Measurements from ENCODE around the gene ZBTB1.
A peak's percentile ranks its signal among the peaks of the same experiment; 100 is the strongest.

Gene ZBTB1

DNA sequence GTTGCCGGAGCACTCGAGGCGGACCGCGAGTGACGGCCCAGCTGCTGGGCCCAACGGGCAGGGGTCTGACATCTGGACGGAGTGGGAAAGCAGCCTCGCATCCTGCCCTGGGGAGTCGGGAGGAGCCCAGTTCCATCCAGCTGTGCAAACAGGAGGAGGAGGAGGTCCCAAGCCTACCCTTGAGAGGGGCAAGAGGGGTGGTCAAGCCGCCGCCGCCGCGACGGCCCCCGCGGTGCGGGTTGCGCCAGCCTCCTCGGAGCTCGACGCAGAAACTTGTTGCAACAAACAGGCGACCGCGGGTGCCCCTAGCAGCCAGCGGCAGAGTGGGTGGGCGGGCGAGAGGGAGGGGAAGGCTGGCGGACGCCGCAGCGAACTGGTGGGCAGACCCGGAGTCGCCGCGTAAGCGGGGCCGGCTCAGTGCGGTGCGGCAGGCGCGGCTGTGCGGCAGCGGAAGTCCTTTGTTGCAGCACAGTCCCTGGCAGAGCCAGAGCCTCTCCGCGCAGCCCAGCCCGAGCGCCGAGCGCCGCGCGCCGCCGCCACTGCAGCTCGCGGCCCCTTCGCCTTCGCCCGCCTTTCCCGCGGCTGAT, at the start of gene ZBTB1:
Gene ZBTB1, plus strand, starts transcription at position 461 of the 587 bp plus-strand sequence. CDS start 16,735 bp downstream, outside the sequence.
- peak; percentile 78 to 81 for DNase-seq (ENCODE audit: low read depth in 1 of 2, low spot score in 1 of 2)

- no peak for DNase-seq (ENCODE audit: low read depth in 1 of 2, low spot score in 1 of 2)
Observed at GRCh38 chr14:64459405-64460136, 45.0 kb upstream of the ZBTB1 start.

GRCh38 chr14:64461221-64461620, 43.3 kb upstream of the ZBTB1 start:
- DNase-seq (ENCODE audit: low read depth in 1 of 2, low spot score in 1 of 2) = no peak

GRCh38 chr14:64463195-64463594, 41.4 kb upstream of the ZBTB1 start:
- DNase-seq (ENCODE audit: low read depth in 1 of 2, low spot score in 1 of 2) = no peak

DNA sequence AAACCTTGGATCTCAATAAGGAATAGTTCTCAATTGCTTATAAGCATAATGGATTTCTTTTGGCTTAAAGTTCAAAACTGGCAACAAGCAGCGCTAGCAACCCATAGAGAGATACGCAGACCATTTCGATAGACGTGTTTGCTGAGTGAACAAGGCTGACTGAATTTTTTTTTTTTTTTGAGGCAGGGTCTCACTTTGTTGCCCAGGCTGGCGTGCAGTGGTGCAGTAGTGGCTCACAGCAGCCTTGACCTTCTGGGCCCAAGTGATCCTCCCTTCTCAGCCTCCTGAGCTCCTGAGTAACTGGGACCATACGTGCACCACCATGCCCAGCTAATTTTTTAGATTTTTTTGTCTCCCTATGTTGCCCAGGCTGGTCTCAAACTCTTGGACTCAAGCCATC, 40.7 kb upstream of the ZBTB1 start:
- no peak for DNase-seq (ENCODE audit: low read depth in 1 of 2, low spot score in 1 of 2)

GRCh38 chr14:64464651-64465050, 39.9 kb upstream of the ZBTB1 start:
- DNase-seq (ENCODE audit: low read depth in 1 of 2, low spot score in 1 of 2) = no peak

- DNase-seq (ENCODE audit: low read depth in 1 of 2, low spot score in 1 of 2) = peak; percentile 22 to 23
Observed at GRCh38 chr14:64465191-64465822, 39.3 kb upstream of the ZBTB1 start, which contains the start of gene AKAP5. AKAP5 (plus strand) TSS chr14:64465499; CDS start chr14:64468395, 2,896 bp downstream.

DNA sequence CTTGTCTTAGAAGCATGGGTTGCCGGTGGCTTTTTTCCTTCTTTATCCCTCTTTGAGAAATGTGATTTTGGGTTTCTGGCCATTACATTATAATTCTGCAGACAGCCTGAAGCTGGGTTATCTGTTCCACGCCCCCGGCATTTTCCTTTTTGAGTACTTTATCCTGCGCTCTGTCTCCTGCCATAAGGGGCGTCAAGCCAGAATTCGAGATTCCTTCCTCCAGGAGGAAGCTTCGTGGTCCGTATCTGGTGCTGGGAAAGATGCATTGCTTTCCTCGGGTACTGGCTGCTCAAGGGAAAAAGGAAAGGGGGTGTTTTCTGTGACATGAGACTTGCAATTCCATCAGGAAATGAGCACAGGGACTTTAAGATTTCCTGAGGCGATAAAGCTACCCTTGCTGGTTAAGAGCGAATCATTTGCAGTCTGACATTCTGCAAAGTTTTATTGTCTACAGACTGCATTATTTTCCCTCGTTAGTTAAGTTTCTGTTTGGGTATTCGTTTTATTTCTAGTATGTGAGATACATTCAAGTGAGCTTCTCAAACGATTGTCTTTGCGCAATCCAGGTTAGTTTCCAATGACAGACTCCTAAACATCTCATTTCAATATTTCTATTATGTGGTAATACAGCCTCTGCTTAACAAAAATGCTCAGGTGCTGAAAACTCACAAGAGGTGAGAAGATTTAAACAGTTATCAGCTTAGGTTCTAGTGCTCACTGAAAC, 38.6 kb upstream of the ZBTB1 start:
- no peak for DNase-seq (ENCODE audit: low read depth in 1 of 2, low spot score in 1 of 2)

DNA sequence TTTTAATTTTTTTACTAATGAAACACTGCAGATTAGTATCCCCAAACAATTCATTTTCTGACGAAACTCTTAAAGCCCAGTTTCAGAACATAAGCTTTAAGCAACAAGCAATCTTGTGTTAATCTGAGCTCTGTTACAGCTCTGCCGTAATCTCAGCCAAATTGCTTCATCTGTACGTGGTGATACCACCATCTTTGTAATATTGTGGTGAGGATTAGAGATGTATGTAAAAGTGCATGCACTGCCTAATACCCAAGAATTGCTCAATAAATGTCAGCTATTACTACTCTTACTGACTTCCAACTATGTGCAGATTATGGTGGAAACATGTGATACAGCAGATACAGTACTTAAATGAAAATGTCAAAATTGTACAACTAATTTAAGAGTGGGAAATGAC, 37.5 kb upstream of the ZBTB1 start:
- no peak for DNase-seq (ENCODE audit: low read depth in 1 of 2, low spot score in 1 of 2)

- DNase-seq (ENCODE audit: low read depth in 1 of 2, low spot score in 1 of 2) = no peak
Observed at GRCh38 chr14:64467566-64467965, 37.0 kb upstream of the ZBTB1 start.

DNA sequence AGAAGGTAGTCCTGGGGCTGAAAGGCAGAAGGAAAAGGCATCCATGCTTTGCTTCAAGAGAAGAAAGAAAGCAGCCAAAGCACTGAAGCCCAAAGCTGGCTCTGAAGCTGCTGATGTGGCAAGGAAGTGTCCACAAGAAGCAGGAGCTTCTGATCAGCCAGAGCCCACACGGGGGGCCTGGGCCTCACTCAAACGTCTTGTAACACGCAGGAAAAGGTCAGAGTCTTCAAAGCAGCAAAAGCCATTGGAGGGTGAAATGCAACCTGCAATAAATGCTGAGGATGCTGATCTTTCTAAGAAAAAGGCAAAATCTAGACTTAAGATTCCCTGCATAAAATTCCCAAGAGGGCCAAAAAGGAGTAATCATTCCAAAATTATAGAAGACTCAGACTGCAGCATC, 36.1 kb upstream of the ZBTB1 start:
- no peak for DNase-seq (ENCODE audit: low read depth in 1 of 2, low spot score in 1 of 2)

DNA sequence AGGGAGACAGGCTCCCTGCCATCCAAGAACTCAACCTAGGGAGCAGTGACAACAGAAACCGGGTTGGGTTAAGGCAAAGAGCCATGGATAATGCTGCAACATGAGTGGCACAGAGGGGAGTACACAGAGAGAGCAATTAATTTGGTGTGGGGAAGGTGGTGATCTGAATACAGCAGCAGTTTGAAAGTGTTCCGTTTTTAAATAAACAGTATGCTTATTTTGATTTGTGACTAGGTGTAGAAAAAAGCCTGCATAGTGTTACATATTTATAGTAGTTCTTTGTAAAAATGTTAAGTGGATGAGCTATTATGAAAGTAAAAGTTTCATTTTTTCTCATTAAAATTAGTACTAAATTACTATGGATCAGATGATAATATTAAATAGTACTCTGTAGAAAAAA, 30.5 kb upstream of the ZBTB1 start:
- DNase-seq (ENCODE audit: low read depth in 1 of 2, low spot score in 1 of 2) = no peak

DNA sequence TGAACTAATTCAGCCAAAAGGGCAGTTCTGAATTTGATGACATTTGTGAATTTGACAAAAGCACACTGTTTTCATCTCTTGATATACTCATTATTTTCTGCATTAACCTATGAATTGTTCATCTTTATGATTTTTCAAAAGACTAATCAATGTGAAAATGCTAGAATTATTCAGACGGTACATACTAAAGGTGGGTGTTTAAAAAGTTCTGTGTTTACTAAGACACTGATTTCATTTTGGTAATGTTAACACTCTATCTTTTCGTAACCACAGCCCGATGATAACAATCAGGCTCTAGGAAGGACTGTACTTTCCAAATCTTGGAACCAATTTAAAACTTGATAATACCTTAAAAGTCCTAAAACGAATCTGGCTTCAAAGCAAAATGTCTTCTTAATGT, 29.9 kb upstream of the ZBTB1 start:
- DNase-seq (ENCODE audit: low read depth in 1 of 2, low spot score in 1 of 2) = no peak

- no peak for DNase-seq (ENCODE audit: low read depth in 1 of 2, low spot score in 1 of 2)
Observed at GRCh38 chr14:64475585-64476273, 28.8 kb upstream of the ZBTB1 start.

- DNase-seq (ENCODE audit: low read depth in 1 of 2, low spot score in 1 of 2) = no peak
Observed at GRCh38 chr14:64476438-64476837, 28.1 kb upstream of the ZBTB1 start.

DNA sequence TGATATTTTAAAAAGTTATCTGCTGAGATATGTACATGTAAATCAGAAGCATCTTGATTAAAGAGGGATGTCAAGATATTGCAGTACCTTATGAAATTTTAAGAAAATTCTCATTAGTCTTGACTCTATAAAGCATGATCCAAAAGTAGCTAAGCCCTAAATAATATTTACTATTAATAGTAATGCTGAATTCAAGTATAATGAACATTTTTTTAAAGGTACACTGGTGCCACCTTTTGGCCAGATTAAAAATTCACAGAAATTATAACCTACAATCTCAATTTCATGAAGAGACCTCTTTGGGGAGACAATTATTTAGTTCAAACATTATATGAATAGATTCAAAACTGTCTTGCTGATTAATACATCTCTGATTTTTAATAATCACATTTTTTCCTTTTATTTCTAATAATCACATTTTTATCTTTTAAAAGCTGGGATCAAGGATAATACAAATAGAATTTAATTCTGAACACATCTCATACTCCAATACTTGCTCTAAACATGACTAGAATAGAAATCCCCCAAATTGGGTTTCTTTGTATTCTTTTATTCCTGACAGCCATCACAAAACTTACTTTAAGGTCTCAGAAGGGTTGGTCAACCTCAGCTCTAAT, 25.8 kb upstream of the ZBTB1 start:
- DNase-seq (ENCODE audit: low read depth in 1 of 2, low spot score in 1 of 2) = no peak

DNA sequence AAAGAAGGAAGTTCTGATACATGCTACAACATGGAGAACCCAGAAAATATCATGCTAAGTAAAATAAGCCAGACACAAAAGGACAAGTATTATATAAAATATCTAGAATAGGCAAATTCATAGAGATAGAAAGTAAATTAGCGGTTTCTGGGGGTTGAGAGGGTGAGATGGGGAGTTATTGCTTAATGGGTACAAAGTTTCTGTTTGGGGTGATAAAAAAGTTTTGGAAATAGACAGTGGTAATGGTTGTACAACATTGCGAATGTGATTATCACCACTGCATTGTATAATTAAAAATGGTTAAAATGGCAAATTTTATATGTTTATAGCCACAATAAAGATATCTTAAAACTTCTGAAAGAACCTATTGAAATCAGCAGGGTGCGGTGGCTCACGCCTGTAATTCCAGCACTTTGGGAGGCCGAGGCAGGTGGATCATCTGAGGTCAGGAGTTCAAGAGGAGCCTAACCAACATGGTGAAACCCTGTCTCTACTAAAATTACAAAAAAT, 15.9 kb upstream of the ZBTB1 start:
- no peak for DNase-seq (ENCODE audit: low read depth in 1 of 2, low spot score in 1 of 2)

- no peak for DNase-seq (ENCODE audit: low read depth in 1 of 2, low spot score in 1 of 2)
Observed at GRCh38 chr14:64491637-64492036, 12.9 kb upstream of the ZBTB1 start.

DNA sequence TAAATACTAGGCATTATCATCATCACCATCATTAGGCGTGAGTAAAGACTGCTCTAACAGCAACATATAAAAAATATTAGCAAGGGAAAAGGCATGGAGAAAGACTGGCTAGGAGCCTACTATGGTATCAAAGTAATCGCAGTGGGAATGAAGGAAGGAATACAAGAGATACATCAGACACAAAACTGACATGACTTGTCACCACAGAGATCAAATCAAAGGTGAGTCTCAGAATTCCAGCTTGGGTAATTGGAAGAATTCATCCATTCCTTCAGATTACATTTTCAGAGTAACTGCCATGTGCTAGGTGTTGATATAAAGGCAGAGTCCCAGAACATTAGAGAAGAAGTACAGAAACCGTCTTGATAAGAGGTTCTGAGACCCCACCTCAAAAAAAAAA, 11.1 kb upstream of the ZBTB1 start:
- no peak for DNase-seq (ENCODE audit: low read depth in 1 of 2, low spot score in 1 of 2)

- no peak for DNase-seq (ENCODE audit: low read depth in 1 of 2, low spot score in 1 of 2)
Observed at GRCh38 chr14:64495252-64495651, 9.3 kb upstream of the ZBTB1 start.
